ENCODE data around the gene CHST11. TPM values are rescaled to one million over a fixed set of nuclear protein-coding genes. Genes with fewer than 3 reads are reported as not detected.
A peak's percentile ranks its signal among the peaks of the same experiment; 100 is the strongest.

The CHST11 gene
- total and polyA plus RNA-seq, 10 of the 15 experiments (the other 5 are each of a cell fraction or from before 2014, with no cell fraction given) = 1.9 to 38.1 (median 17.2) TPM

- TF ChIP-seq FOXM1 (IDR thresholded peaks at IDR 0.05; ENCODE audit: low read depth, low read length) (0 out of 2 replicates have a peak, but pooled peaks have one; percentile 63), POLR2AphosphoS5 (IDR thresholded peaks at IDR 0.05; ENCODE audit: low read length) (peak; percentile 64), NR2F1 (conservative IDR thresholded peaks at IDR 0.05) (peak; percentile 85), NFIC (IDR thresholded peaks at IDR 0.05; ENCODE audit: low read depth, low read length) (peak; percentile 80), BHLHE40 (IDR thresholded peaks at IDR 0.05; ENCODE audit: borderline replicate concordance in 1 of 2, low read depth in 2 of 2, low read length in 1 of 2) (peak; percentile 1 to 36; a peak in 1 of 4 replicates), RUNX3 (IDR thresholded peaks at IDR 0.05; ENCODE audit: low read length) (peak; percentile 88), ZBED1 (IDR thresholded peaks at IDR 0.05; ENCODE audit: borderline replicate concordance) (peak; percentile 79; the same call in 1 of the 2 replicates), ETV6 (conservative IDR thresholded peaks at IDR 0.05 in 1 of 2, IDR thresholded peaks at IDR 0.05 in 1 of 2; ENCODE audit: borderline replicate concordance in 1 of 2, low read depth in 1 of 2) (peak in 1 of 2 experiments; percentile 44; a peak in 1 of 4 replicates), RAD51 (IDR thresholded peaks at IDR 0.05) (peak; percentile 63; the same call in 1 of the 2 replicates), E2F4 (IDR thresholded peaks at IDR 0.05; ENCODE audit: low read depth, low read length) (no peak), HDGF (IDR thresholded peaks at IDR 0.05) (peak; percentile 62; the same call in 1 of the 2 replicates), ZNF217 (IDR thresholded peaks at IDR 0.05) (no peak), STAT3 (IDR thresholded peaks at IDR 0.05; ENCODE audit: low read depth, low read length) (no peak), SUZ12 (IDR thresholded peaks at IDR 0.05; ENCODE audit: unreplicated experiment) (no peak), SMC3 (IDR thresholded peaks at IDR 0.05; ENCODE audit: borderline replicate concordance, low read length) (no peak), PML (IDR thresholded peaks at IDR 0.05; ENCODE audit: low read length) (0 out of 2 replicates have a peak, but pooled peaks have one; percentile 32), EED (IDR thresholded peaks at IDR 0.05; ENCODE audit: low read depth) (0 out of 2 replicates have a peak, but pooled peaks have one; percentile 6), IKZF2 (IDR thresholded peaks at IDR 0.05) (peak in 1 of 2 experiments; percentile 11; a peak in 1 of 4 replicates), TCF12 (IDR thresholded peaks at IDR 0.05; ENCODE audit: low read depth, low read length) (peak; percentile 38; the same call in 1 of the 2 replicates), EP300 (IDR thresholded peaks at IDR 0.05; ENCODE audit: borderline replicate concordance in 1 of 2, control insufficient read depth in 1 of 2, low read depth in 2 of 2, low read length in 2 of 2) (peak in 1 of 2 experiments; percentile 16; a peak in 1 of 4 replicates), SMAD1 (IDR thresholded peaks at IDR 0.05; ENCODE audit: low read depth, partially characterized antibody) (peak; percentile 46), YBX1 (IDR thresholded peaks at IDR 0.05) (no peak)
- TF ChIP-seq, protein P1, sequence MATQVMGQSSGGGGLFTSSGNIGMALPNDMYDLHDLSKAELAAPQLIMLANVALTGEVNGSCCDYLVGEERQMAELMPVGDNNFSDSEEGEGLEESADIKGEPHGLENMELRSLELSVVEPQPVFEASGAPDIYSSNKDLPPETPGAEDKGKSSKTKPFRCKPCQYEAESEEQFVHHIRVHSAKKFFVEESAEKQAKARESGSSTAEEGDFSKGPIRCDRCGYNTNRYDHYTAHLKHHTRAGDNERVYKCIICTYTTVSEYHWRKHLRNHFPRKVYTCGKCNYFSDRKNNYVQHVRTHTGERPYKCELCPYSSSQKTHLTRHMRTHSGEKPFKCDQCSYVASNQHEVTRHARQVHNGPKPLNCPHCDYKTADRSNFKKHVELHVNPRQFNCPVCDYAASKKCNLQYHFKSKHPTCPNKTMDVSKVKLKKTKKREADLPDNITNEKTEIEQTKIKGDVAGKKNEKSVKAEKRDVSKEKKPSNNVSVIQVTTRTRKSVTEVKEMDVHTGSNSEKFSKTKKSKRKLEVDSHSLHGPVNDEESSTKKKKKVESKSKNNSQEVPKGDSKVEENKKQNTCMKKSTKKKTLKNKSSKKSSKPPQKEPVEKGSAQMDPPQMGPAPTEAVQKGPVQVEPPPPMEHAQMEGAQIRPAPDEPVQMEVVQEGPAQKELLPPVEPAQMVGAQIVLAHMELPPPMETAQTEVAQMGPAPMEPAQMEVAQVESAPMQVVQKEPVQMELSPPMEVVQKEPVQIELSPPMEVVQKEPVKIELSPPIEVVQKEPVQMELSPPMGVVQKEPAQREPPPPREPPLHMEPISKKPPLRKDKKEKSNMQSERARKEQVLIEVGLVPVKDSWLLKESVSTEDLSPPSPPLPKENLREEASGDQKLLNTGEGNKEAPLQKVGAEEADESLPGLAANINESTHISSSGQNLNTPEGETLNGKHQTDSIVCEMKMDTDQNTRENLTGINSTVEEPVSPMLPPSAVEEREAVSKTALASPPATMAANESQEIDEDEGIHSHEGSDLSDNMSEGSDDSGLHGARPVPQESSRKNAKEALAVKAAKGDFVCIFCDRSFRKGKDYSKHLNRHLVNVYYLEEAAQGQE (IDR thresholded peaks at IDR 0.05; ENCODE audit: low read depth, low read length) = no peak
Measured at GRCh38 chr12:104494137-104494792, 37.5 kb downstream of the CHST11 start (continued).
